Smooth muscle cell (in vitro differentiated cells): ENCODE results near the gene MRPL44. TPM values are rescaled to one million over a fixed set of nuclear protein-coding genes. Genes with fewer than 3 reads are reported as not detected.

Experiments used
- DNase-seq: peaks from one replicate; lab custom pipeline; 2025; ENCODE audit not compliant: unreplicated experiment; lab: John Stamatoyannopoulos, UW
- H2AFZ ChIP-seq: fragments of 200-600 bp; sonication (generic); 2 replicates; pipeline ENCODE4 v1.6.0; 2016; ENCODE audit warnings: antibody characterized with exemption, low read depth, mild to moderate bottlenecking
- H3F3A ChIP-seq: fragments of 200-600 bp; sonication (generic); 2 replicates; pipeline ENCODE4 v1.6.0; 2017; ENCODE audit warnings: antibody characterized with exemption, low read depth
- H3K27ac ChIP-seq: fragments of 200-600 bp; sonication (generic); 2 replicates; pipeline ENCODE4 v1.5.1; 2016; ENCODE audit warnings: low read depth, mild to moderate bottlenecking
- H3K27me3 ChIP-seq: fragments of 200-600 bp; sonication (generic); 2 replicates; pipeline ENCODE4 v1.6.1; 2016; ENCODE audit warnings: low read depth, mild to moderate bottlenecking
- H3K36me3 ChIP-seq: fragments of 200-600 bp; sonication (generic); 2 replicates; pipeline ENCODE4 v1.5.1; 2016; ENCODE audit warnings: low read depth
- H3K4me1 ChIP-seq: fragments of 200-600 bp; sonication (generic); 2 replicates; pipeline ENCODE4 v1.5.1; 2016; ENCODE audit warnings: low read depth
- H3K4me2 ChIP-seq: fragments of 200-600 bp; sonication (generic); 2 replicates; pipeline ENCODE4 v1.6.0; 2016; ENCODE audit warnings: mild to moderate bottlenecking
- H3K4me3 ChIP-seq: fragments of 200-600 bp; sonication (generic); 2 replicates; pipeline ENCODE4 v1.5.1; 2016; ENCODE audit warnings: mild to moderate bottlenecking
- H3K79me2 ChIP-seq: fragments of 200-600 bp; sonication (generic); 2 replicates; pipeline ENCODE4 v1.6.0; 2016; ENCODE audit warnings: low read depth, mild to moderate bottlenecking
- H3K9ac ChIP-seq: fragments of 200-600 bp; sonication (generic); 2 replicates; pipeline ENCODE4 v1.6.0; 2016; ENCODE audit warnings: low read depth
- H3K9me3 ChIP-seq: fragments of 200-600 bp; sonication (generic); replicated peaks from 2 replicates; pipeline ENCODE4 v1.5.1; 2016; ENCODE audit warnings: low read depth
- H4K20me1 ChIP-seq: fragments of 200-600 bp; sonication (generic); 2 replicates; pipeline ENCODE4 v1.6.0; 2016; ENCODE audit warnings: low read depth
- WGBS: methylation state at CpG from one replicate; pipeline ENCODE4 v1.1.7; 2016; ENCODE audit warnings: low lambda C conversion rate; 5-methylcytosine and 5-hydroxymethylcytosine counted together
- polyA plus RNA-seq: library from polyadenylated mRNA; unstranded; fragments of >200 nt; fragmentation: Nextera tagmentation; extraction: Ambion mirVana; gene quantifications from 2 replicates; pipeline ENCODE4 v1.2.1, GENCODE V29; 2016
- total RNA-seq: library from RNA; depleted of rRNA; stranded (reverse); fragments of >200 nt; gene quantifications from 2 replicates; pipeline ENCODE4 v1.2.3, GENCODE V29; 2014
- TF ChIP-seq, protein P1 (sequence below): fragments of 200-600 bp; sonication (generic); IDR thresholded peaks from 2 replicates; pipeline ENCODE4 v1.5.1; 2017; ENCODE audit warnings: borderline replicate concordance, mild to moderate bottlenecking, antibody characterized with exemption; ENCODE audit not compliant: insufficient read depth, poor library complexity, severe bottlenecking

MRPL44 gene
- total and polyA plus RNA-seq, 2 experiments from 2014 or later: 23.5 to 34.5 TPM

DNA sequence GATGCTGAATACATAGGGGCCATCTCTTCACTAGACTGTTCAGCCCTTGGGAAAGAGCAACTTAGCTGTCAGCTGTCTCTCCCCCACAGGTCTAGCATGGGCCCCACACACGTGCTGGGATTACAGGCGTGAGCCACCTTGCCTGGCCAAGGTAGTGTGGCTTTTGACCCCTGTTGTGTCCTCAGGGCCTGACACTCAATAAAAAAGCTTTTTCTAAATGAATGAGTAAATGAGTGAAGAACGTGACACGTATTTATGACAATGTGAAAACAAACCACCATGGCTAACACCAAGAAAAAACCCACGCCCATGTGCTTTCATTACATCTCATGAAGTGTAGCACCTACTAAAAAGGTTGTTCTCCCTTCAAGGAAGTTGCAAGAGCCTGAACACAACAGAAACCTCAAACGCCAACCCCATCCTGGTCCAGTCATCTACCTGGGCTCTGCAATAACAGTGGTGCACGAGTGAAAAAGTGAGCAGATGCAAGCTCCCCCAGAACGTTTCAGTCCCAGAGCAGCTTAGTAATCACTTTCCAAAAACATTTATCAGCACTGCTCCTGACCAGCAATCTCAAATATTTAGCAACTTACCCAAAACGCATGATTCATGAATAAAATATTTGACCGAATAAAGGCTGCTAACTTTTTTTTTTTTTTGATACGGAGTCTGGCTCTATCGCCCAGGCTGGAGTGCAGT, 15.5 kb upstream of the MRPL44 start:
- peaks cover 73% of the 10 kb centered on the region for H3K79me2 ChIP-seq
- WGBS: 59% methylated on average over 12 of the region's 12 CpGs
- H3F3A ChIP-seq: peaks cover 3% of the 10 kb centered on the region
- H3K9ac ChIP-seq: no peak overlapping the region
- H3K27ac ChIP-seq: peak overlapping the region; percentile 20
- no peaks in the 10 kb centered on the region for H3K36me3 ChIP-seq
- TF ChIP-seq, protein P1, sequence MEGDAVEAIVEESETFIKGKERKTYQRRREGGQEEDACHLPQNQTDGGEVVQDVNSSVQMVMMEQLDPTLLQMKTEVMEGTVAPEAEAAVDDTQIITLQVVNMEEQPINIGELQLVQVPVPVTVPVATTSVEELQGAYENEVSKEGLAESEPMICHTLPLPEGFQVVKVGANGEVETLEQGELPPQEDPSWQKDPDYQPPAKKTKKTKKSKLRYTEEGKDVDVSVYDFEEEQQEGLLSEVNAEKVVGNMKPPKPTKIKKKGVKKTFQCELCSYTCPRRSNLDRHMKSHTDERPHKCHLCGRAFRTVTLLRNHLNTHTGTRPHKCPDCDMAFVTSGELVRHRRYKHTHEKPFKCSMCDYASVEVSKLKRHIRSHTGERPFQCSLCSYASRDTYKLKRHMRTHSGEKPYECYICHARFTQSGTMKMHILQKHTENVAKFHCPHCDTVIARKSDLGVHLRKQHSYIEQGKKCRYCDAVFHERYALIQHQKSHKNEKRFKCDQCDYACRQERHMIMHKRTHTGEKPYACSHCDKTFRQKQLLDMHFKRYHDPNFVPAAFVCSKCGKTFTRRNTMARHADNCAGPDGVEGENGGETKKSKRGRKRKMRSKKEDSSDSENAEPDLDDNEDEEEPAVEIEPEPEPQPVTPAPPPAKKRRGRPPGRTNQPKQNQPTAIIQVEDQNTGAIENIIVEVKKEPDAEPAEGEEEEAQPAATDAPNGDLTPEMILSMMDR: no peak
- no peak overlapping the region for H2AFZ ChIP-seq
- peaks cover 60% of the 10 kb centered on the region for H4K20me1 ChIP-seq
- no peak for DNase-seq
- no peak overlapping the region for H3K4me3 ChIP-seq
- H3K27me3 ChIP-seq: no peaks in the 10 kb centered on the region
- no peaks in the 10 kb centered on the region for H3K9me3 ChIP-seq
- peak overlapping the region; percentile 49 for H3K4me2 ChIP-seq
- peaks cover 24% of the 10 kb centered on the region for H3K4me1 ChIP-seq

DNA sequence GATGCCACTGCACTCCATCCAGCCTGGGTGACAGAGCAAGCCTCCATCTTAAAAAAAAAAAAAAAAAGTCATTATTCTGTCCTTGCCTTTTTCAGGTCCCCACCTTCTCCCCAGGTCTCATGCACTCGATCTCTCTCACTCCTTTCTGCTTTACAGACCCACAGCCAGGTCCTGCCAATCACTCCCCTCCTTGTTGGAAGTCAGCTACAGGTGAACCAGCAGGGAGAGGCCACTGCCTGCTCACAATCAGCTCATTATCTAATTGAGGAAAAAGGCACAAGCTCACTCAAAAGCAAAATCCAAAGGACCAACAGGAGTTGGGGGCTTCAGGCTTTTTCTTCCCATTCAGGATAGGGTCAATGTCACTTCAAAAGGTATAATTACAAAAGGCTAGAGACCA, 14.1 kb upstream of the MRPL44 start:
- Histone ChIP-seq H3K4me2 (peak overlapping the region; percentile 97), H2AFZ (no peak overlapping the region), H3K4me3 (peak overlapping the region; percentile 84), H3F3A (peaks cover 3% of the 10 kb centered on the region), H3K4me1 (peaks cover 18% of the 10 kb centered on the region), H4K20me1 (peaks cover 46% of the 10 kb centered on the region), H3K27me3 (no peaks in the 10 kb centered on the region), H3K27ac (peak overlapping the region; percentile 83), H3K79me2 (peaks cover 59% of the 10 kb centered on the region), H3K9ac (no peak overlapping the region), H3K9me3 (no peaks in the 10 kb centered on the region), H3K36me3 (no peaks in the 10 kb centered on the region)
- WGBS: 100% methylated on average over 1 of the region's 1 CpG
- TF ChIP-seq, protein P1: no peak
- DNase-seq: no peak

DNA sequence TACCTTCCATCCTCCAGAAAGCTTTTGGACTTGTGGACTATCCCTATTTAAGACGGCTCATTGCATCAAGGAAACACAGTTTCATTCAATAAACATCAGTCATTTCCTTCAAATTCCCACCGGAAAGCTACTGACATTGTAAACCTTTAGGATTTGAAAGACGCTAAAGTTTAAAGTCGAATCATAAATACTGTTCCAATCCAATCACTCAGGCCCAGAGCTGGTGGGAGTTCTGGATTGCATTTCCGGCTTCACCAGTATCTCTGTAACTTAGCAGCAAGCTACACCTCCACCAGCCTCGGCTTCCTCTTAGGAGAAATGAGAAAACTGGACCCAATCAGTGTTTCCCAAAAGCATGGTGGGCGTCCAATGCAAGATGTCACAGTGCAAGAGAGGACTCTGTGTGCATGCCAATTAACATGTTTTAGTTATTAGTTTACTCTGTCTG, 13.7 kb upstream of the MRPL44 start:
- 12% methylated on average over 7 of the region's 7 CpGs for WGBS
- peak overlapping the region; percentile 83 for H3K27ac ChIP-seq
- H4K20me1 ChIP-seq: peaks cover 41% of the 10 kb centered on the region
- H3F3A ChIP-seq: peaks cover 3% of the 10 kb centered on the region
- peak overlapping the region; percentile 97 for H3K4me2 ChIP-seq
- peak overlapping the region; percentile 84 for H3K4me3 ChIP-seq
- no peaks in the 10 kb centered on the region for H3K36me3 ChIP-seq
- TF ChIP-seq, protein P1: no peak
- H3K79me2 ChIP-seq: peaks cover 54% of the 10 kb centered on the region
- DNase-seq: no peak
- no peak overlapping the region for H2AFZ ChIP-seq
- H3K27me3 ChIP-seq: no peaks in the 10 kb centered on the region
- H3K9ac ChIP-seq: no peak overlapping the region
- no peaks in the 10 kb centered on the region for H3K9me3 ChIP-seq
- peaks cover 14% of the 10 kb centered on the region for H3K4me1 ChIP-seq

DNA sequence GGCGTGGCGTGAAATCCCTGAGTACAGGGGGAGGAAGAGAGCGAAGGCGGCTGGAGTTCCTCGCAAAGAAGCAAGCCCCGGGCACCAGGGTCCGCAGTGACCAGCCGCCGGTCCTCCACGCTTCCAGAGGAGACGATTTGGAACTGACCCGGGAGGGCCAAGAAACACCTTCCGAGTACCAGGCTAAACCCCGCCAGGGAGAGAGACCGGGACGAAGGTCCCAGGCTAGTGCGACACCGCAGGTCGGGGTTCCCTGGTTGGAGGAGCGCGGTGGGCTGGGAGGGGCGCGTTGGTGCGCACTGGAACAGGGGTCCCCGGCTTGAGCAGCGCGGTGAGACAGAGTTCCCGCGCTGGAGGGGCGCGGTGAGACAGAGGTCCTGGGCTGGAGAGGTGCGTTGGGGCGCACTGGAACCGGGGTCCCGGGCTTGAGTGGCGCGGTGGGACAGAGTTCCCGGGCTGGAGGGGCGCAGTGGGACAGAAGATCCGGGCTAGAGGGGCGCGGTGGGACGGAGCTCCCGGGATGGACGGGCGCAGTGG, 13.0 kb upstream of the MRPL44 start:
- Histone ChIP-seq H3F3A (peaks cover 3% of the 10 kb centered on the region), H3K4me1 (peaks cover 14% of the 10 kb centered on the region), H4K20me1 (peaks cover 35% of the 10 kb centered on the region), H3K4me3 (peak overlapping the region; percentile 84), H2AFZ (peak overlapping the region; percentile 78), H3K27me3 (no peaks in the 10 kb centered on the region), H3K9me3 (no peaks in the 10 kb centered on the region), H3K4me2 (peak overlapping the region; percentile 97), H3K79me2 (peaks cover 48% of the 10 kb centered on the region), H3K9ac (peak overlapping the region; percentile 85), H3K27ac (peak overlapping the region; percentile 83), H3K36me3 (no peaks in the 10 kb centered on the region)
- TF ChIP-seq, protein P1: no peak
- DNase-seq: peak; percentile 30
- WGBS: under 1% methylated on average over 32 of the region's 46 CpGs
